SKM-1 (cell line): Measurements from ENCODE around the gene MPST.

Experiments used
- DNase-seq: peaks from one replicate; lab custom pipeline; 2025; ENCODE audit not compliant: unreplicated experiment; lab: John Stamatoyannopoulos, UW

MPST gene

GRCh38 chr22:37021710-37022482 is 2.4 kb downstream of the MPST start:
- no peak for DNase-seq

- no peak for DNase-seq
Observed at GRCh38 chr22:37022483-37023337, 3.2 kb downstream of the MPST start.

- DNase-seq = no peak
Observed at GRCh38 chr22:37023743-37024338, 4.3 kb downstream of the MPST start.

- no peak for DNase-seq
Observed at GRCh38 chr22:37024339-37025157, 5.0 kb downstream of the MPST start.

GRCh38 chr22:37025500-37026070 is 6.0 kb downstream of the MPST start:
- no peak for DNase-seq

GRCh38 chr22:37026325-37026724 is 6.8 kb downstream of the MPST start:
- no peak for DNase-seq

GRCh38 chr22:37027556-37027955 is 8.0 kb downstream of the MPST start:
- DNase-seq = no peak

GRCh38 chr22:37028692-37029674 is 9.4 kb downstream of the MPST start:
- DNase-seq = no peak

- DNase-seq = no peak
Observed at GRCh38 chr22:37030560-37031281, 11.2 kb downstream of the MPST start.

GRCh38 chr22:37032134-37032534 is 12.6 kb downstream of the MPST start:
- no peak for DNase-seq

GRCh38 chr22:37032535-37033460 is 13.3 kb downstream of the MPST start:
- peak; percentile 76 for DNase-seq

GRCh38 chr22:37033605-37034430 is 14.3 kb downstream of the MPST start:
- no peak for DNase-seq

GRCh38 chr22:37036655-37037377 is 17.3 kb downstream of the MPST start:
- no peak for DNase-seq

- DNase-seq = no peak
Observed at GRCh38 chr22:37037669-37038068, 18.1 kb downstream of the MPST start.

- no peak for DNase-seq
Observed at GRCh38 chr22:37039466-37039865, 19.9 kb downstream of the MPST start.

GRCh38 chr22:37043209-37043827 is 23.8 kb downstream of the MPST start:
- DNase-seq = no peak
